ENCODE results near the gene B4GALT5. TPM values are rescaled to one million over a fixed set of nuclear protein-coding genes. Genes with fewer than 3 reads are reported as not detected.

B4GALT5 gene
- total and polyA plus RNA-seq, 7 donors, result 17.1 to 46.0 (median 21.4) TPM

DNA sequence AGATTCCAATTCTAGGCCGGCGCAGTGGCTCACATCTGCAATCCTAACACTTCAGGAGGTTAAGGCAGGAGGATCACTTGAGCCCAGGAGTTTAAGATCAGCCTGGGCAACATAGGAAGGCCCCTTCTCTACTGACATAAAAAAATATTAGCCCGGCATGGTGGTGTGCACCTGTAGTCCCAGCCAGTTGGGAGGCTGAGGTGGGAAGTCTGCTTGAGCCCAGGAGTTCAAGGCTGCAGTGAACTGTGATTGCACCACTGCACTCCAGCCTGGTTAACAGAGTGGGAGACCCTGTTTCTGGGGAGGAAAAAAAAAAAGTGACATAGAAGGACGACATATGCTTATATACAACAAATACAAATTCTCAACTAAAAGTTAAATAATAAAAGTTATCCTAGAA, 30.9 kb downstream of the B4GALT5 start:
- intact Hi-C loops (cut with DNase I), result no loop called here
- H3K4me3 ChIP-seq, result no peak overlapping the region
- WGBS, 2 donors, result 94 to 97% methylated on average over 4 of the region's 4 CpGs
- H3K9me3 ChIP-seq, result no peaks in the 10 kb centered on the region
- no peak for TF ChIP-seq EP300 (IDR thresholded peaks at IDR 0.05)
- no peak for TF ChIP-seq POLR2A (IDR thresholded peaks at IDR 0.05)
- TF ChIP-seq POLR2AphosphoS5 (IDR thresholded peaks at IDR 0.05), result no peak
- TF ChIP-seq CTCF (IDR thresholded peaks at IDR 0.05), result no peak
- H3K36me3 ChIP-seq, result no peaks in the 10 kb centered on the region
- H3K27ac ChIP-seq, result no peak overlapping the region
- no peaks in the 10 kb centered on the region for H3K27me3 ChIP-seq
- H3K4me1 ChIP-seq, result peaks cover 0 to 81% (median 68%) of the 10 kb centered on the region in 4 donors
- DNase-seq, result no peak

DNA sequence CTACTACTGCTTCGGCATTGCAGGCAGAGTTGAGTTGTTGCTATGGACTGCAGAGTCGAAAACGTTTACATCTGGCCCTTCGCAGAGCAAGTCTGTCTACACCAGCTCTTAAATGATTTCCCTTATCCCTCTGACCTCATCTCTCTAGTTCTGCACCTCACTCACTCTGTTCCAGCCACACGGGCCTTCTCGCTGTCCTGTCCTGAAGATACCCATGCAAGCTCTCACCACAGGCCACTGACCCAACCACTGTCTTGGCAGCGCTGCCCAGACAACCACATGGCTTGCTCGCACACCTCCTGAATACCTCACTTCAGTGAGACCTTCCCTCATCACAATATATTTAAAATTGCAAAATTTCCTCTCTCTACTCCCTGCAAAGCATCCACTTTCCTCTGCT, 31.4 kb downstream of the B4GALT5 start:
- intact Hi-C loops (cut with DNase I), result no loop called here
- H3K27ac ChIP-seq, result no peak overlapping the region

DNA sequence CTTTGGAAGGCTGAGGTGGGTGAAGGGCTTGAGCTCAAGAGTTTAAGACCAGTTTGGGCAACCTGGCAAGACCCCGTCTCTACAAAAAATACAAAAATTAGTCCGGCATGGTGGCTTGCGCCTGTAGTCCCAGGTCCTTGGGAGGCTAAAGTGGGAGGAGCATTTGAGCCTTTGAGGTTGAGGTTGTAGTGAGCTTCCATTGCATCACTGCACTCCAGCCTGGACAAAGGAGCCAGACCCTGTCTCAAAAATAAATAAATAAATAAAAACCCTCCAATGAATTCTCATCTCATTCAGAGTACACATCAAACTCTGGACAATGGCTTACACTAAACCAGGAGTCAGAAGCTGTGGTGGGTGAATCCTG, 31.8 kb downstream of the B4GALT5 start:
- WGBS, 2 donors, result 96 to 99% methylated on average over 3 of the region's 3 CpGs
- DNase-seq, result no peak
- no peak overlapping the region for H3K27ac ChIP-seq
- TF ChIP-seq CTCF (IDR thresholded peaks at IDR 0.05) (no peak), POLR2AphosphoS5 (IDR thresholded peaks at IDR 0.05) (no peak), EP300 (IDR thresholded peaks at IDR 0.05) (no peak), POLR2A (IDR thresholded peaks at IDR 0.05) (no peak)
- H3K4me3 ChIP-seq, result no peak overlapping the region
- H3K9me3 ChIP-seq, result no peaks in the 10 kb centered on the region
- no peaks in the 10 kb centered on the region for H3K27me3 ChIP-seq
- peaks cover 0 to 81% (median 69%) of the 10 kb centered on the region in 4 donors for H3K4me1 ChIP-seq
- H3K36me3 ChIP-seq, result no peaks in the 10 kb centered on the region
- intact Hi-C loops (cut with DNase I), result no loop called here

More for the DNA sequence above, 31.4 kb downstream of the B4GALT5 start:
- Histone ChIP-seq H3K27me3 (no peaks in the 10 kb centered on the region), H3K4me3 (no peak overlapping the region), H3K36me3 (no peaks in the 10 kb centered on the region), H3K9me3 (no peaks in the 10 kb centered on the region), H3K4me1 (peaks cover 0 to 81% (median 69%) of the 10 kb centered on the region in 4 donors)
- DNase-seq, result no peak
- no peak for TF ChIP-seq EP300 (IDR thresholded peaks at IDR 0.05)
- TF ChIP-seq POLR2AphosphoS5 (IDR thresholded peaks at IDR 0.05), result no peak
- no peak for TF ChIP-seq POLR2A (IDR thresholded peaks at IDR 0.05)
- no peak for TF ChIP-seq CTCF (IDR thresholded peaks at IDR 0.05)
- WGBS, 2 donors, result 87 to 88% methylated on average over 8 of the region's 8 CpGs

- TF ChIP-seq CTCF (IDR thresholded peaks at IDR 0.05), result no peak
- TF ChIP-seq EP300 (IDR thresholded peaks at IDR 0.05), result no peak
- no peak for TF ChIP-seq POLR2AphosphoS5 (IDR thresholded peaks at IDR 0.05)
- no peak for TF ChIP-seq POLR2A (IDR thresholded peaks at IDR 0.05)
- DNase-seq, result no peak
- Histone ChIP-seq H3K36me3 (no peaks in the 10 kb centered on the region), H3K4me3 (no peak overlapping the region), H3K9me3 (no peaks in the 10 kb centered on the region), H3K27me3 (no peaks in the 10 kb centered on the region), H3K27ac (no peak overlapping the region), H3K4me1 (peaks cover 0 to 81% (median 70%) of the 10 kb centered on the region in 4 donors)
- intact Hi-C loops (cut with DNase I), result no loop called here
- 65 to 78% methylated on average over 6 of the region's 6 CpGs for WGBS, 2 donors
Measured at GRCh38 chr20:49680484-49680883, 33.2 kb downstream of the B4GALT5 start.

DNA sequence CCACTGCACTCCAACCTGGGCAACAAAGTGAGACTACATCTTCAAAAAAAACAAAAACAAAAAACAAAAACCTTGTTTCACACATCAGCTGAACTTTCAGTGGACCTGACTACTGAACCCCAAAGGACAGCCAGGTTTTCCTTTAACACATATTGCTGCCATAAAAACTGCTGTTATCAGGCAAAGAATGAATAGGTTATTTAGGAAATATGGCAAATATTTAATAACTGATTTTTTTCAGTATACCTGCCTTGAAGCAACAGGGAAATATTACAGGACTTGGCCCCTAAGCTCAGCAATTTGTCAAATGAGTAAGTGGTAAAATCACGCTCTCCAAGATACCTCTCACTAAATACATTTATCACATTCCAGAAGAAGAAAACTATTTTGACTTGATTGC, 34.0 kb downstream of the B4GALT5 start:
- no peak for DNase-seq
- Histone ChIP-seq H3K4me1 (peaks cover 0 to 81% (median 70%) of the 10 kb centered on the region in 4 donors), H3K9me3 (no peaks in the 10 kb centered on the region), H3K36me3 (no peaks in the 10 kb centered on the region), H3K27ac (peak overlapping the region in 2 of 4 donors; percentile 21 to 68), H3K27me3 (no peaks in the 10 kb centered on the region), H3K4me3 (no peak overlapping the region)
- TF ChIP-seq POLR2A (IDR thresholded peaks at IDR 0.05) (no peak), POLR2AphosphoS5 (IDR thresholded peaks at IDR 0.05) (no peak), CTCF (IDR thresholded peaks at IDR 0.05) (no peak), EP300 (IDR thresholded peaks at IDR 0.05) (no peak)
- intact Hi-C loops (cut with DNase I), result no loop called here
- 88 to 92% methylated on average over 1 of the region's 1 CpG for WGBS, 2 donors
